Measurements from ENCODE around the gene RNF6. TPM values are rescaled to one million over a fixed set of nuclear protein-coding genes. Genes with fewer than 3 reads are reported as not detected.
A peak's percentile ranks its signal among the peaks of the same experiment; 100 is the strongest.

Gene RNF6
- total RNA-seq, 1 donor from 2014 or later: 39.8 TPM

DNA sequence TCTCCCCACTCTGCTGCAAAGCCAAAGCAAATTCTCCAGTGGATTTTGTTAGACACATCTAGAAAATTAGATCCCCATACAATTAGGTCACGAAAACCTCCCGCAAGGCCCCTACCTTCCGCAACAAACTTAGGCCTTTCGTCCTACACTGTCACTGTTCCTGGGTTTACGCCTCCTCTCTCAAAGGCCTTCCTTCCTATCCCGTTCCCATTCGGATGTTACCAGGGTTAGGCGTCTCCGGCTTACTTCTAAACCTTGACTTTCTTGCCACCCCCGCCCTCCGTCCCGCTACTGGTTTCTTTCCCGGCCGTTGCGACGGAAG is 754 bp downstream of the RNF6 start:
- Histone ChIP-seq H3K36me3 (ENCODE audit: control insufficient read depth, insufficient read depth, low read length) (peaks cover 1% of the 10 kb centered on the region), H3K4me3 (ENCODE audit: low read depth, low read length) (peak overlapping the region; percentile 90), H3K27me3 (ENCODE audit: control insufficient read depth, insufficient read depth, low read length) (no peaks in the 10 kb centered on the region)
- DNase-seq (ENCODE audit: low read depth): no peak
- no peak for TF ChIP-seq CTCF (IDR thresholded peaks at IDR 0.05; ENCODE audit: insufficient read depth, low read length, poor library complexity, severe bottlenecking)

- Histone ChIP-seq H3K36me3 (ENCODE audit: control insufficient read depth, insufficient read depth, low read length) (peaks cover 1% of the 10 kb centered on the region), H3K4me3 (ENCODE audit: low read depth, low read length) (peak overlapping the region; percentile 90), H3K27me3 (ENCODE audit: control insufficient read depth, insufficient read depth, low read length) (no peaks in the 10 kb centered on the region)
- no peak for TF ChIP-seq CTCF (IDR thresholded peaks at IDR 0.05; ENCODE audit: insufficient read depth, low read length, poor library complexity, severe bottlenecking)
- peak; percentile 28 for DNase-seq (ENCODE audit: low read depth)
These were observed 1.5 kb downstream of the RNF6 start for GRCh38 chr13:26220575-26220974.

DNA sequence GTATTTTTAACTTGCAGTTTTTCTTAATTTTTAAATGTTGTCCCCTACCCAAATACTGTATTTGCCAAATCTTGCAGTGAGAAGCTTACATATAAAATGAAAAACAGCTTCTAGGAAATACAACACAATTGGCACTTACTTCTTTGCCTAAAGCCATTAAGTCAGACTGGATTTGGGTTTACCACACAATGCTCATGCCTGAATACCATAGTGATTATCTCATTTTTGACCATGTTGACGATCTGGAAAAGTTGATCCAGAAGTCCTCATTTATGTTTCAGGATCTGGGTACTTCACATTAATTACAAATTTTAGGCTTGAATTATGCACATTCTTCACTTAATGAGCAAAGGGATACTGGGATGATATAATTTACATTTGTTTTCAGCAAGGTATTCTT is 2.4 kb downstream of the RNF6 start:
- Histone ChIP-seq H3K27me3 (ENCODE audit: control insufficient read depth, insufficient read depth, low read length) (no peaks in the 10 kb centered on the region), H3K36me3 (ENCODE audit: control insufficient read depth, insufficient read depth, low read length) (peaks cover 1% of the 10 kb centered on the region), H3K4me3 (ENCODE audit: low read depth, low read length) (no peak overlapping the region)
- DNase-seq (ENCODE audit: low read depth): no peak
- no peak for TF ChIP-seq CTCF (IDR thresholded peaks at IDR 0.05; ENCODE audit: insufficient read depth, low read length, poor library complexity, severe bottlenecking)

DNA sequence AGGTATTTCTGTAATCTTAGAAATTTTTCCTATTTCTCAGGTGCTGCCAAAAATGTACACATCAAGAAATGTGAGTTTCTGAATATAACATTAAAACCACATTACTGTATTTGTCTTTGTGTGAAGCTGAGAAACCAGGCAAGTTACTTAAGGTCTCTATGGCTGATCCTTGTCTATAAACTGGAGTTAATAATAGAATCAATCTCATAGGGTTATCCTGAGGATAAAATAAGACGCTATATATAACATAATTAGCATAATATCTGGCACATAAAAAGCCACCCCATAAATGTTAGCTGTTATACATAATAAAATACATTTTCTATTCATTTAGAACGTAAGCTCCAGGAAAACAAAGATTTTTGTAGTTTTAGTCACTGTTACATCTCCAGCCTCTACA is 6.1 kb downstream of the RNF6 start:
- Histone ChIP-seq H3K27me3 (ENCODE audit: control insufficient read depth, insufficient read depth, low read length) (no peaks in the 10 kb centered on the region), H3K36me3 (ENCODE audit: control insufficient read depth, insufficient read depth, low read length) (peaks cover 1% of the 10 kb centered on the region)
- TF ChIP-seq CTCF (IDR thresholded peaks at IDR 0.05; ENCODE audit: insufficient read depth, low read length, poor library complexity, severe bottlenecking): no peak

GRCh38 chr13:26213982-26214381 is 8.1 kb downstream of the RNF6 start:
- no peak for TF ChIP-seq CTCF (IDR thresholded peaks at IDR 0.05; ENCODE audit: insufficient read depth, low read length, poor library complexity, severe bottlenecking)
- Histone ChIP-seq H3K27me3 (ENCODE audit: control insufficient read depth, insufficient read depth, low read length) (no peaks in the 10 kb centered on the region), H3K36me3 (ENCODE audit: control insufficient read depth, insufficient read depth, low read length) (peaks cover 1% of the 10 kb centered on the region), H3K4me3 (ENCODE audit: low read depth, low read length) (no peak overlapping the region)
- DNase-seq (ENCODE audit: low read depth): no peak

More for the DNA sequence above, 6.1 kb downstream of the RNF6 start:
- DNase-seq (ENCODE audit: low read depth): no peak
- no peak overlapping the region for H3K4me3 ChIP-seq (ENCODE audit: low read depth, low read length)

- peaks cover 2% of the 10 kb centered on the region for H3K36me3 ChIP-seq (ENCODE audit: control insufficient read depth, insufficient read depth, low read length)
- DNase-seq (ENCODE audit: low read depth): no peak
These were observed 8.8 kb downstream of the RNF6 start for GRCh38 chr13:26213345-26213744.

More at GRCh38 chr13:26213345-26213744, 8.8 kb downstream of the RNF6 start:
- no peaks in the 10 kb centered on the region for H3K27me3 ChIP-seq (ENCODE audit: control insufficient read depth, insufficient read depth, low read length)
- TF ChIP-seq CTCF (IDR thresholded peaks at IDR 0.05; ENCODE audit: insufficient read depth, low read length, poor library complexity, severe bottlenecking): no peak
- H3K4me3 ChIP-seq (ENCODE audit: low read depth, low read length): no peak overlapping the region
